Measurements from ENCODE around the gene ADGRD1.

The ADGRD1 gene

GRCh38 chr12:131030472-131031328, 77.0 kb downstream of the ADGRD1 start:
- TF ChIP-seq CTCF (IDR thresholded peaks at IDR 0.05; ENCODE audit: low read length) (no peak), EZH2 (IDR thresholded peaks at IDR 0.05; ENCODE audit: borderline replicate concordance, low read length) (no peak)
- H4K20me1 ChIP-seq (ENCODE audit: insufficient read depth, low read length) = no peaks in the 10 kb centered on the region
- no peaks in the 10 kb centered on the region for H3K9me2 ChIP-seq (ENCODE audit: low read depth, low read length)
- no peaks in the 10 kb centered on the region for H3K27me3 ChIP-seq (ENCODE audit: insufficient read depth, low read length)
- no peaks in the 10 kb centered on the region for H3K4me1 ChIP-seq (ENCODE audit: insufficient read depth, low read length, severe bottlenecking)
- H3F3A ChIP-seq (ENCODE audit: insufficient read depth, low read length) = no peaks in the 10 kb centered on the region
- H2AFZ ChIP-seq (ENCODE audit: low read length) = no peak overlapping the region
- H3K27ac ChIP-seq (ENCODE audit: low read depth, low read length, poor library complexity, severe bottlenecking) = no peak overlapping the region
- no peaks in the 10 kb centered on the region for H3K36me3 ChIP-seq (ENCODE audit: insufficient read depth, low read length)
- no peaks in the 10 kb centered on the region for H3K79me2 ChIP-seq (ENCODE audit: insufficient read depth, low read length)
- no peak overlapping the region for H3K9ac ChIP-seq (ENCODE audit: low read length)
- H3K4me2 ChIP-seq (ENCODE audit: low read length) = no peak overlapping the region
- H3K4me3 ChIP-seq (ENCODE audit: low read depth, low read length, poor library complexity, severe bottlenecking) = no peak overlapping the region
- H3K9me3 ChIP-seq (ENCODE audit: low read length) = no peaks in the 10 kb centered on the region

- Histone ChIP-seq H3K79me2 (ENCODE audit: insufficient read depth, low read length) (no peaks in the 10 kb centered on the region), H3F3A (ENCODE audit: insufficient read depth, low read length) (no peaks in the 10 kb centered on the region), H3K27me3 (ENCODE audit: insufficient read depth, low read length) (no peaks in the 10 kb centered on the region), H3K36me3 (ENCODE audit: insufficient read depth, low read length) (no peaks in the 10 kb centered on the region), H3K9me3 (ENCODE audit: low read length) (no peaks in the 10 kb centered on the region), H3K4me3 (ENCODE audit: low read depth, low read length, poor library complexity, severe bottlenecking) (no peak overlapping the region), H3K4me1 (ENCODE audit: insufficient read depth, low read length, severe bottlenecking) (no peaks in the 10 kb centered on the region), H4K20me1 (ENCODE audit: insufficient read depth, low read length) (no peaks in the 10 kb centered on the region), H3K9ac (ENCODE audit: low read length) (no peak overlapping the region), H3K27ac (ENCODE audit: low read depth, low read length, poor library complexity, severe bottlenecking) (no peak overlapping the region), H2AFZ (ENCODE audit: low read length) (no peak overlapping the region), H3K4me2 (ENCODE audit: low read length) (no peak overlapping the region), H3K9me2 (ENCODE audit: low read depth, low read length) (no peaks in the 10 kb centered on the region)
- no peak for TF ChIP-seq EZH2 (IDR thresholded peaks at IDR 0.05; ENCODE audit: borderline replicate concordance, low read length)
- no peak for TF ChIP-seq CTCF (IDR thresholded peaks at IDR 0.05; ENCODE audit: low read length)
Observed at GRCh38 chr12:131032082-131032750, 78.5 kb downstream of the ADGRD1 start.

- Histone ChIP-seq H2AFZ (ENCODE audit: low read length) (no peak overlapping the region), H4K20me1 (ENCODE audit: insufficient read depth, low read length) (no peaks in the 10 kb centered on the region), H3K27me3 (ENCODE audit: insufficient read depth, low read length) (no peaks in the 10 kb centered on the region), H3K4me1 (ENCODE audit: insufficient read depth, low read length, severe bottlenecking) (no peaks in the 10 kb centered on the region), H3K4me3 (ENCODE audit: low read depth, low read length, poor library complexity, severe bottlenecking) (no peak overlapping the region), H3K27ac (ENCODE audit: low read depth, low read length, poor library complexity, severe bottlenecking) (no peak overlapping the region), H3K36me3 (ENCODE audit: insufficient read depth, low read length) (no peaks in the 10 kb centered on the region), H3K9ac (ENCODE audit: low read length) (no peak overlapping the region), H3K4me2 (ENCODE audit: low read length) (no peak overlapping the region), H3K9me2 (ENCODE audit: low read depth, low read length) (no peaks in the 10 kb centered on the region), H3K9me3 (ENCODE audit: low read length) (no peaks in the 10 kb centered on the region), H3K79me2 (ENCODE audit: insufficient read depth, low read length) (no peaks in the 10 kb centered on the region), H3F3A (ENCODE audit: insufficient read depth, low read length) (no peaks in the 10 kb centered on the region)
- TF ChIP-seq EZH2 (IDR thresholded peaks at IDR 0.05; ENCODE audit: borderline replicate concordance, low read length) (no peak), CTCF (IDR thresholded peaks at IDR 0.05; ENCODE audit: low read length) (no peak)
Observed at GRCh38 chr12:131033486-131033885, 79.8 kb downstream of the ADGRD1 start.

Data from OCI-LY1 (cell line).